ENCODE data around the gene ZNF205. TPM values are rescaled to one million over a fixed set of nuclear protein-coding genes. Genes with fewer than 3 reads are reported as not detected.
A peak's percentile ranks its signal among the peaks of the same experiment; 100 is the strongest.

The ZNF205 gene
- total and polyA plus RNA-seq, 10 of the 15 experiments (the other 5 are each of a cell fraction or from before 2014, with no cell fraction given) = 0.26 to 1.5 (median 0.78) TPM; not detected in 2

- TF ChIP-seq CEBPZ (IDR thresholded peaks at IDR 0.05; ENCODE audit: low read depth, low read length) (no peak), TARDBP (IDR thresholded peaks at IDR 0.05; ENCODE audit: borderline replicate concordance) (0 out of 2 replicates have a peak, but pooled peaks have one; percentile 63), ATF3 (IDR thresholded peaks at IDR 0.05; ENCODE audit: borderline replicate concordance, extremely low read depth, low read depth, low read length) (no peak), POLR2AphosphoS5 (IDR thresholded peaks at IDR 0.05; ENCODE audit: low read length) (peak; percentile 81), BCLAF1 (IDR thresholded peaks at IDR 0.05) (no peak), NKRF (conservative IDR thresholded peaks at IDR 0.05) (peak; percentile 92), ASH2L (IDR thresholded peaks at IDR 0.05; ENCODE audit: borderline replicate concordance, low read depth) (no peak), FOS (IDR thresholded peaks at IDR 0.05; ENCODE audit: borderline replicate concordance, extremely low read depth, insufficient read length) (no peak), STAT3 (IDR thresholded peaks at IDR 0.05; ENCODE audit: low read depth, low read length) (no peak), NFXL1 (IDR thresholded peaks at IDR 0.05; ENCODE audit: borderline replicate concordance) (no peak), IKZF2 (IDR thresholded peaks at IDR 0.05) (no peak), CBX3 (IDR thresholded peaks at IDR 0.05; ENCODE audit: borderline replicate concordance, low read depth) (no peak), ESRRA (IDR thresholded peaks at IDR 0.05; ENCODE audit: low read length) (no peak), MLLT1 (IDR thresholded peaks at IDR 0.05) (no peak), CBX5 (IDR thresholded peaks at IDR 0.05; ENCODE audit: low read depth) (no peak), POLR2AphosphoS2 (IDR thresholded peaks at IDR 0.05; ENCODE audit: low read depth, low read length) (peak; percentile 69), BACH1 (IDR thresholded peaks at IDR 0.05; ENCODE audit: borderline replicate concordance) (0 out of 2 replicates have a peak, but pooled peaks have one; percentile 47), BMI1 (IDR thresholded peaks at IDR 0.05; ENCODE audit: borderline replicate concordance) (peak; percentile 96), GABPA (IDR thresholded peaks at IDR 0.05; ENCODE audit: low read depth) (peak; percentile 84)
Observed at GRCh38 chr16:3123986-3124886, 11.8 kb downstream of the ZNF205 start (continued).

All from GM12878 (cell line).